ENCODE measurements around the gene ITIH1. TPM values are rescaled to one million over a fixed set of nuclear protein-coding genes. Genes with fewer than 3 reads are reported as not detected.

ITIH1 gene
- total and polyA plus RNA-seq, 9 of the 15 experiments (the other 6 are each of a cell fraction or from before 2014, with no cell fraction given): 0.31 TPM; not detected in 8

- H3K9ac ChIP-seq (ENCODE audit: insufficient read depth in 1 of 2, low read depth in 2 of 2, low read length in 2 of 2): no peak overlapping the region
- peaks cover 0 to 11% of the 10 kb centered on the region in 2 experiments; a peak in 2 of 5 replicates for H3K4me1 ChIP-seq (replicated peaks in 1 of 2; ENCODE audit: control insufficient read depth in 2 of 2, insufficient read depth in 2 of 2, low read length in 2 of 2)
- WGBS (ENCODE audit: insufficient coverage, low coverage, missing lambda C conversion rate): 59% methylated on average over 8 of the region's 16 CpGs
- ChIA-PET POLR2A (interaction anchor here (0.6 to 1.2 kb wide), 3 partner anchors 9 to 376 kb away, joined by 3 to 5 read pairs (median 3); no protein-coding TSS in a partner anchor), CTCF (ENCODE audit: low intra/inter-chr PET ratio) (no interaction called here)
- H4K20me1 ChIP-seq (replicated peaks; ENCODE audit: control insufficient read depth, insufficient read depth, low read length): no peaks in the 10 kb centered on the region
- no peaks in the 10 kb centered on the region for H3K9me3 ChIP-seq (replicated peaks; ENCODE audit: control insufficient read depth, insufficient read depth, low read depth, low read length)
- H3K4me2 ChIP-seq (ENCODE audit: insufficient read depth, low read length): no peak overlapping the region
- TF ChIP-seq CEBPZ (IDR thresholded peaks at IDR 0.05; ENCODE audit: borderline replicate concordance, low read depth, low read length): no peak
- TF ChIP-seq RFX5 (IDR thresholded peaks at IDR 0.05; ENCODE audit: low read depth, low read length): no peak
- no peak for TF ChIP-seq ZNF146 (CRISPR knock-in tag; IDR thresholded peaks at IDR 0.05; ENCODE audit: unreplicated experiment)
- no peak for TF ChIP-seq ZBTB34 (CRISPR knock-in tag; IDR thresholded peaks at IDR 0.05)
- no peak for TF ChIP-seq MTA2 (IDR thresholded peaks at IDR 0.05; ENCODE audit: low read depth)
- no peak for TF ChIP-seq ASH1L (IDR thresholded peaks at IDR 0.05; ENCODE audit: borderline replicate concordance, low read depth, partially characterized antibody)
- TF ChIP-seq ATF6 (CRISPR knock-in tag; IDR thresholded peaks at IDR 0.05): no peak
- in situ Hi-C loops (cut with MboI): no loop called here
- no peak overlapping the region for H2AFZ ChIP-seq (ENCODE audit: low read depth, low read length)
- H3K79me2 ChIP-seq (ENCODE audit: control insufficient read depth, insufficient read depth, low read length): no peaks in the 10 kb centered on the region
- no peak overlapping the region for H3K4me3 ChIP-seq
- FAIRE-seq (no peak), DNase-seq (ENCODE audit: extremely low read depth in 1 of 4, low spot score in 3 of 4) (no peak), ATAC-seq (no peak)
- H3K9me1 ChIP-seq (ENCODE audit: control insufficient read depth, insufficient read depth, low read length): no peaks in the 10 kb centered on the region
- intact Hi-C loops (cut with micrococcal nuclease): no loop called here
- peaks cover 0 to 24% of the 10 kb centered on the region in 2 experiments; a peak in 3 of 5 replicates for H3K27me3 ChIP-seq (ENCODE audit: control insufficient read depth in 2 of 2, insufficient read depth in 2 of 2, low read length in 2 of 2)
- H3K36me3 ChIP-seq (ENCODE audit: control insufficient read depth, insufficient read depth, low read length): no peaks in the 10 kb centered on the region
- H3K27ac ChIP-seq (ENCODE audit: extremely low read depth, low read depth, low read length): no peak overlapping the region
- no TSS peak for BruUV-seq (replicated peaks)
These were observed 11.7 kb downstream of the ITIH1 start for GRCh38 chr3:52788890-52789745.
